GM12891 (cell line): ENCODE data around the gene FAM229B.

ENCODE experiments used
- DNase-seq: peaks from one replicate; pipeline ENCODE4 v3.0.0; 2011; ENCODE audit warnings: low spot score; ENCODE audit not compliant: insufficient read length
- FAIRE-seq: peaks from 2 replicates; lab custom pipeline; 2011; peaks lifted over from hg19 to GRCh38; lab: Jason Lieb, UNC
- PAX5 ChIP-seq: IDR thresholded peaks from 2 replicates; pipeline ENCODE4 v1.6.1; 2011; ENCODE audit warnings: low read length, moderate library complexity, mild to moderate bottlenecking; ENCODE audit not compliant: insufficient read depth, severe bottlenecking
- POLR2A ChIP-seq: IDR thresholded peaks from 2 replicates; pipeline ENCODE4 v1.6.1; 2011; ENCODE audit warnings: low read depth, low read length, control low read depth
- POLR2AphosphoS5 ChIP-seq: IDR thresholded peaks from 2 replicates; pipeline ENCODE4 v1.6.1; 2011; ENCODE audit warnings: low read depth, low read length, control low read depth
- POU2F2 ChIP-seq: IDR thresholded peaks from 2 replicates; pipeline ENCODE4 v1.6.1; 2011; ENCODE audit warnings: low read depth, mild to moderate bottlenecking, control low read depth, low read length, moderate library complexity
- SPI1 ChIP-seq: IDR thresholded peaks from 2 replicates; pipeline ENCODE4 v1.6.1; 2011; ENCODE audit warnings: low read depth, low read length, control low read depth
- TAF1 ChIP-seq: IDR thresholded peaks from 2 replicates; pipeline ENCODE4 v1.6.1; 2011; ENCODE audit warnings: low read depth, low read length, control low read depth

The FAM229B gene

DNA sequence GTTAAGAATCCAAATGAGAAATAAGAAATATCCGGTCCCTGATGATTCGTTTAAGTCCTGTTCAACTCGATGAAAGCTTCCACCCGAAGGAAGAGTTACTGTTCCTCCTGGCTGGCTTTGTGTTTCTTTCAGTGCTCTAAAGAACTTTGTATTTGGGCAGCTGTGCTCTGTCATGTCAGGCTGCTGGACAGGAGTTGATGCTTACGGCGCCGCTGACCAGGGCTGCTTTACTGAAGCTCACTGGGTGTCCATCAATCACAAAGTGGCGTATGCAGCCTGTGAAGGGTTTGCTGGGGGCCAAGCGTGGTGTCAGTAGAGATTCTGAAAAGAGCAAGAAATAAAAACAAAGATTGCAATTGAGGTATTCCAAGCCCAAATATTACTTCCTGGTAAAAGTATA lies 21.9 kb downstream of the FAM229B start:
- FAIRE-seq (no peak), DNase-seq (no peak)
- TF ChIP-seq SPI1 (no peak), TAF1 (no peak), POU2F2 (no peak), PAX5 (no peak), POLR2A (no peak), POLR2AphosphoS5 (no peak)

DNA sequence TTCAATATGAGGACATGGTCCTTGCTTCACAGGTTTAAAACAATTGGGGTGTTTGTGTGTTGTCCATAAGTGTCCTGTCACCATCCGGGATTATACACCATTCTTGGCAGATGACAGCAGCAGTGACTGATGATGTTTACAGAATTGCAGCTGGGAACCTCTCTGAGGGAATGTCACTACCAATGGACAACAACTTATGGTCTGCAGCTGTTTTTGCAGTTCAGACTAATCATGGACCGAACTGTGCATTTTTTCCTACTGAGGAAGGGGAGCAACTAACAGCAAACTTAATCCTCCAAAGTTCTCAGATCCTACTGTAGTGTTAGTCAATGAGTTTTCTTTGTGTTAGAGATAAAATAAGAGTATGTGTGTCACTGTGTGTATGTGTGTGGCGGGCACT lies 26.0 kb downstream of the FAM229B start:
- no peak for TF ChIP-seq POU2F2
- TF ChIP-seq TAF1, result no peak
- no peak for TF ChIP-seq POLR2A
- no peak for TF ChIP-seq POLR2AphosphoS5
- TF ChIP-seq PAX5, result no peak
- no peak for TF ChIP-seq SPI1
- DNase-seq (no peak), FAIRE-seq (no peak)

DNA sequence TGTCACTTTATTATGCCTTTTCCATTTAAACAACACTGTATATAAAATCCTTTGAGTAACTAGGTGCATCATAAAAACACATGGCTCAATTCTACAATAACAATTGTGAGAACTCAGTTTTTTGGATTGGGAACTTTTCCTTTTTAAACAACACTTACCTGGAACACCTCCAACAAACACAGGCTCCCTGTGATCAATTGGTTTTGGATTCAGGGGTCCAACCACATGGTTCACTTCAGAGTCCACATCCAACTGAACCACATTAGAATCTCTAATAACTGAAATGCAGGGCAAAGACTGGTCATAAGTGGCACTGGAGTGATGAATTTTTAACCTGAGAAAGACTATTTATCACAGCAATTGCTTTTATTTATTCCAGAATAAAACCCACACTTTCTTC lies 26.5 kb downstream of the FAM229B start:
- DNase-seq (no peak), FAIRE-seq (no peak)
- TF ChIP-seq POLR2AphosphoS5 (no peak), TAF1 (no peak), POLR2A (no peak), SPI1 (no peak), PAX5 (no peak), POU2F2 (no peak)

GRCh38 chr6:112114577-112115223 lies 27.3 kb downstream of the FAM229B start:
- FAIRE-seq (no peak), DNase-seq (no peak)
- TF ChIP-seq PAX5 (no peak), POLR2A (no peak), POLR2AphosphoS5 (no peak), SPI1 (no peak)

GRCh38 chr6:112116221-112116620 lies 28.8 kb downstream of the FAM229B start:
- TF ChIP-seq POU2F2 (no peak), SPI1 (no peak), TAF1 (no peak), POLR2A (no peak), PAX5 (no peak), POLR2AphosphoS5 (no peak)
- DNase-seq, result no peak
- no peak for FAIRE-seq

GRCh38 chr6:112117554-112117953 lies 30.2 kb downstream of the FAM229B start:
- FAIRE-seq, result no peak
- DNase-seq, result no peak
- TF ChIP-seq SPI1 (no peak), POLR2AphosphoS5 (no peak), TAF1 (no peak)

GRCh38 chr6:112118034-112118433 lies 30.6 kb downstream of the FAM229B start:
- TF ChIP-seq POLR2A (no peak), TAF1 (no peak), POLR2AphosphoS5 (no peak), SPI1 (no peak), POU2F2 (no peak), PAX5 (no peak)
- FAIRE-seq, result no peak
- no peak for DNase-seq

- FAIRE-seq (no peak), DNase-seq (no peak)
- TF ChIP-seq SPI1 (no peak), POLR2A (no peak), POLR2AphosphoS5 (no peak), TAF1 (no peak), POU2F2 (no peak), PAX5 (no peak)
Measured at GRCh38 chr6:112122756-112123155, 35.4 kb downstream of the FAM229B start.

DNA sequence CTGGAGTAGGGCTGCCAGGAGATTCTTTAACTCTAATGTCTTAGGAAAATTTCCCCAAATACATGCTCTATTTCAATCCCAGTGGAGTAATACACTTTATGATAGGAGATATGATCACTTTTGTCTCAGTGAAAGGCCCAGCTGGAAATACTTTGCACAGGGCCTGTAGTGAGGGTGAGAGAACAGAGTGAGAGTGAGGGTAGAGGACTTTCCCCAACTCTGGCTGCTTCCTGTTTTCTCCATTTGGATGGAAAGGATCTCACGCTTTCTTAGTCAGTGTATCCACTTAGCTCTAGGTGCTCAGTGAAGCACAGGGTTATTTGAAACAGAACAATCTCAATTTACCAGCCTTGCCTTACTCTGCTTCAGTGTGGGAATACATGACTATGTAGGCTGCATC lies 36.6 kb downstream of the FAM229B start:
- DNase-seq (no peak), FAIRE-seq (no peak)
- TF ChIP-seq TAF1 (no peak), POLR2A (no peak), SPI1 (no peak), POLR2AphosphoS5 (no peak), PAX5 (no peak), POU2F2 (no peak)

GRCh38 chr6:112128208-112128607 lies 40.8 kb downstream of the FAM229B start:
- FAIRE-seq (no peak), DNase-seq (no peak)
- TF ChIP-seq POLR2A (no peak), POLR2AphosphoS5 (no peak), TAF1 (no peak), PAX5 (no peak), POU2F2 (no peak), SPI1 (no peak)

- no peak for FAIRE-seq
- TF ChIP-seq POU2F2 (no peak), POLR2A (no peak), SPI1 (no peak), TAF1 (no peak)
- DNase-seq, result no peak
Measured at GRCh38 chr6:112130878-112131277, 43.5 kb downstream of the FAM229B start.
